ENCODE results near the gene EDEM3.

EDEM3 gene

DNA sequence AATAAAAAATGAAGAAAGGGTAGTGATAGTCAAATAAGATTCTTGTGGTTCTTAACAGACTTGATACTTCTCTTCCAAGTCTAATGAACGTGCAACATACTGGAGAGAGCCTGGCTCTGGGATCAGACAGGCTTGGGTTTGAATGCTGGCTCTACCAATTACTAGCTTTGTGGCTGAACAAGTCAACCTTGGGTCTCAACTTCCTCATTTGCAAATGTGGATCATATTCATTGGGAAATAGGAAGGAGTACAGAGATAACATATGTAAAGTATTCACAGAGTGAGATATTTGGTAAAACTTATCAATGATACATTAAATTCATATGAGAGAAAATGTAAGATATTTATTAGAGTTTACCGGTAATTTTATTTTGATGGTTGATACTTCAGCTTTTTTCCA lies 2.0 kb downstream of the EDEM3 start:
- no peaks in the 10 kb centered on the region for H3K9me3 Mint-ChIP-seq
- H3K4me3 Mint-ChIP-seq: peak overlapping the region; percentile 91 to 94 (median 93)
- no peak overlapping the region for H3K27ac Mint-ChIP-seq
- H3K36me3 Mint-ChIP-seq (ENCODE audit: low read depth): no peaks in the 10 kb centered on the region
- peaks cover 6% of the 10 kb centered on the region for H3K27me3 Mint-ChIP-seq (ENCODE audit: low read depth)
- peaks cover 22% of the 10 kb centered on the region for H3K4me1 Mint-ChIP-seq
- TF ChIP-seq, protein P1, sequence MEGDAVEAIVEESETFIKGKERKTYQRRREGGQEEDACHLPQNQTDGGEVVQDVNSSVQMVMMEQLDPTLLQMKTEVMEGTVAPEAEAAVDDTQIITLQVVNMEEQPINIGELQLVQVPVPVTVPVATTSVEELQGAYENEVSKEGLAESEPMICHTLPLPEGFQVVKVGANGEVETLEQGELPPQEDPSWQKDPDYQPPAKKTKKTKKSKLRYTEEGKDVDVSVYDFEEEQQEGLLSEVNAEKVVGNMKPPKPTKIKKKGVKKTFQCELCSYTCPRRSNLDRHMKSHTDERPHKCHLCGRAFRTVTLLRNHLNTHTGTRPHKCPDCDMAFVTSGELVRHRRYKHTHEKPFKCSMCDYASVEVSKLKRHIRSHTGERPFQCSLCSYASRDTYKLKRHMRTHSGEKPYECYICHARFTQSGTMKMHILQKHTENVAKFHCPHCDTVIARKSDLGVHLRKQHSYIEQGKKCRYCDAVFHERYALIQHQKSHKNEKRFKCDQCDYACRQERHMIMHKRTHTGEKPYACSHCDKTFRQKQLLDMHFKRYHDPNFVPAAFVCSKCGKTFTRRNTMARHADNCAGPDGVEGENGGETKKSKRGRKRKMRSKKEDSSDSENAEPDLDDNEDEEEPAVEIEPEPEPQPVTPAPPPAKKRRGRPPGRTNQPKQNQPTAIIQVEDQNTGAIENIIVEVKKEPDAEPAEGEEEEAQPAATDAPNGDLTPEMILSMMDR (IDR thresholded peaks at IDR 0.05; ENCODE audit: unreplicated experiment in 3 of 3): no peak

DNA sequence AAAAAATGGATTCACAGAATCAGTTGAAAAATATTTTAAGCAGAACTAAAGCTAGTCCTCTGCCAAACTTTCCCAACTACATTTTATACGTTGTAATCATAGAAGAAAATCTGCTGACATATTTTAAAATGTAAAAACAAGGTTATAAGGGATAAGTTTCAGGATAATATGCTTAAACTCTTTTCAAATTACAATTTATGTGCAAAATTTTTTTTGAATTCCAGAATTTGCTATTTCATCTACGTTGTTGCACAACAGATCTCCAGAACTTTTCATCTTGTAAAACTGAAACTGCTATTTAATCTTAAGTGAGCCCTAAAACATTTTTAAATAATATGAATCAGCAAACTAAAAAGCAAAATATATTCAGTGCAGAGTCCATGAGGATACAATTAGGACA lies 5.9 kb downstream of the EDEM3 start:
- no peaks in the 10 kb centered on the region for H3K9me3 Mint-ChIP-seq
- TF ChIP-seq, protein P1 (IDR thresholded peaks at IDR 0.05; ENCODE audit: unreplicated experiment in 3 of 3): no peak
- H3K27me3 Mint-ChIP-seq (ENCODE audit: low read depth): no peaks in the 10 kb centered on the region
- peaks cover 9% of the 10 kb centered on the region for H3K4me1 Mint-ChIP-seq
- no peak overlapping the region for H3K4me3 Mint-ChIP-seq
- no peaks in the 10 kb centered on the region for H3K36me3 Mint-ChIP-seq (ENCODE audit: low read depth)
- H3K27ac Mint-ChIP-seq: no peak overlapping the region

DNA sequence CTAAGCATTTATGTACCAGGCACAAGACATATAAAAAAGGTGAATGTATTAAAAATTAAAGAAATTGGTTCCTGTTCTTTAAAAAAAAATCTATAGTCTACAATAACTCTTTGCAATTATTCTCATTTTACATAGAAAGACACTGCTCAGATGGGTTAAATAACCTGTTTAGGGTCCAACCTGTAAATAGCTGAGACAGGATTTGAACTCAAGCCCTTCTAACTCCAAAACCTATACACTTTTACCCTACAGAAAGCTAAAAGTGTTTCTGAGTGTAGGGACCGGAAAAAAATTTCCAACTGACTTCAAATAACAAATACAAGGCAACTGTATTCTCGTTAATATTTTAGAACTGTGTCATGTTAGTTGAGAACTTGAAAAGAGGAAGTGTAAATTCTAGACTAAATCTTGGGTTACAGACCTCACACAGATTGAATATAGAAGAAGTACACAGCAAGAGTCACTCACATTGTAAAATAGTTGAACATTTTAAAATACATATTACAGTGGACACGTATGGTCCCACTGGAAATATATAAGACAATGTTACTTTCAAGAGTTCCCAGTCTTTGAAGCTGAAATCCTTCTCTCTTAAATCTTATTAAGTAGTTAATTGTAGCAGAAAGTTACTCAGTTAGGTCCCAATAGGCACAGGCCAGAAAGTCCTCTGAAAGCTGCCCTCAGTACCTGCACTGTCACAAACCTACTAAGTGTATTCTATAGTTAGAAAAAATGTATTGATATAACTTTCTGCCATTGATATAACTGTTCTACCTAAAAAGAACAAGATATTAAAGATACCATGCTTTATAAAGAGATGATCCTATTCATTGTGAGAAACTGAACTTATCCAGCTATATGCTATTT lies 7.3 kb downstream of the EDEM3 start:
- H3K9me3 Mint-ChIP-seq: no peaks in the 10 kb centered on the region
- TF ChIP-seq, protein P1 (IDR thresholded peaks at IDR 0.05; ENCODE audit: unreplicated experiment in 3 of 3): no peak
- no peaks in the 10 kb centered on the region for H3K27me3 Mint-ChIP-seq (ENCODE audit: low read depth)
- no peak overlapping the region for H3K27ac Mint-ChIP-seq
- no peak overlapping the region for H3K4me3 Mint-ChIP-seq
- H3K36me3 Mint-ChIP-seq (ENCODE audit: low read depth): no peaks in the 10 kb centered on the region
- no peaks in the 10 kb centered on the region for H3K4me1 Mint-ChIP-seq

DNA sequence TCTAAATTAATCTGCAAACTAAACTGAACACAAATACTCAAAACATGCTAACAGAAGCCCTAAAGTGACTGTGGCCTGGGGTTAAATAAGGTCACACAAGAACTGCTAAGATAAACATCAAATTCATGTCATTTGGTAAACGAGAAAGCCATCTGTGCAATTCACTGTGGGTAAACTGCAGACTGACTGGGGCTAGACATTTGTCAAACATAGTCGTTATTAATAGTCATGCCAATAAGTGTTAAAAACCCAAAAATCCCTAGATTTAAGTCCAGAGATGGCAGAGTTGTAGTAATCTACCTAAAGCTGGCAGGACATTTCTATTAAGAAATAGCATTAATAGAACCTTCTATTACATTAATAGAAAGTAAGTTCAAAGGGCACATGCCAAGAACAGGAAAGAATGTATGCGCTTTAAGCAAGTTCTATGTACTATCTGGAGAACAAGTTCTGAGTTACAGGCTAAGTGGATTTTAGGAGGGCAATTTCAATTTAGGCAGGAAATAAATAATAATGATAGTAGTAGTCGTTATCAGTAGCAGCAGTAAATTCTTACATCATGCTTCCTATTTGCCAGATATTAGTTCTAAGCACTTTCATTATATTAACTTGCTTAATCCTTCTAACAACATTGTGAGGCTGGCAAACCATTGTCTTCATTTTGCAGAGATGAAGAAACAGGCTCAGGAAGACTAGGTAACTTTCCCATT lies 8.6 kb downstream of the EDEM3 start:
- Mint-ChIP-seq H3K27ac (no peak overlapping the region), H3K27me3 (ENCODE audit: low read depth) (no peaks in the 10 kb centered on the region), H3K9me3 (no peaks in the 10 kb centered on the region), H3K4me3 (no peak overlapping the region), H3K36me3 (ENCODE audit: low read depth) (no peaks in the 10 kb centered on the region), H3K4me1 (no peaks in the 10 kb centered on the region)
- TF ChIP-seq, protein P1 (IDR thresholded peaks at IDR 0.05; ENCODE audit: unreplicated experiment in 3 of 3): no peak

DNA sequence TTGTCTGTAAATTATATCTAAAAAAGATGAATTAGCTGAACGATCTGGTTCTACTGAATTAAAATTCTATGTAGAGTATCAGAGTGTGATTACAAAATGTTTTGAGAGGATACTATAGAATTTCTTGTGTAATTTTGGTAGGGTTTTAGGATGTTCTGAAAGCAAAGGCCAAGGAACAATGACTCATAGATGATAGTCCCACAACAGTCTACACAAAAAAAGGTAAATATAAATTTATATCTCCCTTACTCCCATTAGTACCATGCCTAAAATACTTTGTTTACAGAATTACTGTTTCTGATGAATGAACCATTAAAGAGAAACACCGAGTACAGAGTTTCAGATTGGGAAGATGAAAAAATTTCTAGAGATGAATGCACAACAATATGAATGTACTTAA lies 9.5 kb downstream of the EDEM3 start:
- Mint-ChIP-seq H3K36me3 (ENCODE audit: low read depth) (no peaks in the 10 kb centered on the region), H3K27me3 (ENCODE audit: low read depth) (no peaks in the 10 kb centered on the region), H3K9me3 (no peaks in the 10 kb centered on the region), H3K4me1 (no peaks in the 10 kb centered on the region), H3K27ac (no peak overlapping the region), H3K4me3 (no peak overlapping the region)
- TF ChIP-seq, protein P1 (IDR thresholded peaks at IDR 0.05; ENCODE audit: unreplicated experiment in 3 of 3): no peak

Measured in nephron (organoid).